Testis (tissue), 2 donors: ENCODE measurements around the gene ANKRD31.

Source experiments
- POLR2A ChIP-seq: fragments of 450-650 bp; IDR thresholded peaks from one replicate; pipeline ENCODE4 v1.6.1; 2017; ENCODE audit warnings: antibody characterized with exemption, mild to moderate bottlenecking, moderate library complexity
- TF ChIP-seq, protein P1 (sequence below), 3 experiments: fragments of 450-650 bp in 2 of 3; fragments of 200-600 bp in 1 of 3; sonication (generic) in 1 of 3; IDR thresholded peaks; one replicate each; pipeline ENCODE4 v1.5.1; 2016 to 2019; ENCODE audit warnings: antibody characterized with exemption in 3 of 3, mild to moderate bottlenecking in 2 of 3, moderate library complexity in 1 of 3

DNA sequence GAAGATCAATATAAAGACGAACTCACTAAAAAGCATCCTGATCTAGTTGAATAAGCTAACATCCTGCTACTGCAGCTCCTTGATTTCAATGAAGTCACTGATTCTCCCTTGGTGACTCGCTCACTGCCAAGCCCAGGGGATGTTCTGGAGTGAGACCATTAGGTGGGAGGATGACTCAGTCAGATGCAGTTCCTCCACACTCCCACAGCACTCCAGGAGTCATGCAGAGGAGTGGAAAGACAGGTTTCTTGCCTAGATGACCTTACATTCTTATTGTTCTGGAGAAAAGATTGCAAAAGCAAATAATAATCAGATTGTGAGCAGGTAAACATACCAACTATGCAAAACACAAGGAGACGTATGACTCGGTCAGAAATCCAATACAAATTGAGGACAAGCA lies 199.6 kb downstream of the ANKRD31 start:
- TF ChIP-seq, protein P1, sequence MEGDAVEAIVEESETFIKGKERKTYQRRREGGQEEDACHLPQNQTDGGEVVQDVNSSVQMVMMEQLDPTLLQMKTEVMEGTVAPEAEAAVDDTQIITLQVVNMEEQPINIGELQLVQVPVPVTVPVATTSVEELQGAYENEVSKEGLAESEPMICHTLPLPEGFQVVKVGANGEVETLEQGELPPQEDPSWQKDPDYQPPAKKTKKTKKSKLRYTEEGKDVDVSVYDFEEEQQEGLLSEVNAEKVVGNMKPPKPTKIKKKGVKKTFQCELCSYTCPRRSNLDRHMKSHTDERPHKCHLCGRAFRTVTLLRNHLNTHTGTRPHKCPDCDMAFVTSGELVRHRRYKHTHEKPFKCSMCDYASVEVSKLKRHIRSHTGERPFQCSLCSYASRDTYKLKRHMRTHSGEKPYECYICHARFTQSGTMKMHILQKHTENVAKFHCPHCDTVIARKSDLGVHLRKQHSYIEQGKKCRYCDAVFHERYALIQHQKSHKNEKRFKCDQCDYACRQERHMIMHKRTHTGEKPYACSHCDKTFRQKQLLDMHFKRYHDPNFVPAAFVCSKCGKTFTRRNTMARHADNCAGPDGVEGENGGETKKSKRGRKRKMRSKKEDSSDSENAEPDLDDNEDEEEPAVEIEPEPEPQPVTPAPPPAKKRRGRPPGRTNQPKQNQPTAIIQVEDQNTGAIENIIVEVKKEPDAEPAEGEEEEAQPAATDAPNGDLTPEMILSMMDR (IDR thresholded peaks at IDR 0.05), result no peak
- no peak for TF ChIP-seq POLR2A
